Ectodermal cell (in vitro differentiated cells): ENCODE results near the gene PTPN18.

Experiments
- H3K27ac ChIP-seq: 2 replicates; pipeline ENCODE4 v1.7.0; 2013; ENCODE audit warnings: mild to moderate bottlenecking, low read depth, low read length; ENCODE audit not compliant: insufficient read depth, poor library complexity, severe bottlenecking
- H3K27me3 ChIP-seq: 2 replicates; pipeline ENCODE4 v1.7.0; 2013; ENCODE audit warnings: mild to moderate bottlenecking, low read length; ENCODE audit not compliant: insufficient read depth, control insufficient read depth, poor library complexity, severe bottlenecking
- H3K36me3 ChIP-seq: one replicate; pipeline ENCODE4 v1.7.0; 2013; ENCODE audit warnings: low read length; ENCODE audit not compliant: control insufficient read depth, insufficient read depth
- H3K4me1 ChIP-seq: one replicate; pipeline ENCODE4 v1.7.0; 2013; ENCODE audit warnings: low read length; ENCODE audit not compliant: control insufficient read depth, insufficient read depth
- H3K4me3 ChIP-seq: 2 replicates; pipeline ENCODE4 v1.7.0; 2013; ENCODE audit warnings: low read depth, low read length, control low read depth; ENCODE audit not compliant: insufficient read depth
- H3K9me3 ChIP-seq: 2 replicates; pipeline ENCODE4 v1.7.0; 2013; ENCODE audit warnings: mild to moderate bottlenecking, low read length, moderate library complexity; ENCODE audit not compliant: control insufficient read depth
- WGBS, 2 experiments: methylation state at CpG; one replicate each; pipeline ENCODE4 v1.1.7; 2013; ENCODE audit warnings: missing lambda C conversion rate in 2 of 2; 5-methylcytosine and 5-hydroxymethylcytosine counted together

The PTPN18 gene

GRCh38 chr2:130363479-130363878 lies 7.6 kb downstream of the PTPN18 start:
- Histone ChIP-seq H3K27ac (no peak overlapping the region), H3K36me3 (no peaks in the 10 kb centered on the region), H3K4me1 (no peaks in the 10 kb centered on the region), H3K27me3 (no peaks in the 10 kb centered on the region), H3K9me3 (no peaks in the 10 kb centered on the region), H3K4me3 (no peak overlapping the region)

DNA sequence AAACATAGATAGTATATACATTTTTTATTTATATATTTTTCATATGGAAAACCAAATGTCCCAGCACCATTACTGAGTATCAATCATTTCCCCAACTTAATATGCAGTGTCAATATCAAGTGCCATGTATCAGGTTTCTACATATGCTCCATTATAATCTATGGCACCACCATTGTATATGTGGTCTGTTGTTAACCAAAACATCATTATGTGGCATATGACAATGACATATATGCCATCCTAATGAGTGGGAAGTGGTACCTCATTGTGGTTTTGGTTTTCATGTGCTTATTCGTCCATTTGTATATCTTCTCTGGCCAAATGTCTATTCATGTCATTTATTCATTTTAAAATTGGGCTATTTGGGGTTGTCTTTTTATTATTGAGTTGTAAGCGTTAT lies 9.2 kb downstream of the PTPN18 start:
- no peak overlapping the region for H3K27ac ChIP-seq
- H3K4me1 ChIP-seq: no peaks in the 10 kb centered on the region
- H3K4me3 ChIP-seq: no peak overlapping the region
- 100% methylated on average over 1 of the region's 2 CpGs; no CpG with 5 or more reads in 1 of the 2 experiments for WGBS, 2 experiments
- no peaks in the 10 kb centered on the region for H3K36me3 ChIP-seq
- no peaks in the 10 kb centered on the region for H3K27me3 ChIP-seq
- H3K9me3 ChIP-seq: no peaks in the 10 kb centered on the region

- Histone ChIP-seq H3K9me3 (no peaks in the 10 kb centered on the region), H3K27ac (no peak overlapping the region), H3K4me1 (no peaks in the 10 kb centered on the region), H3K27me3 (no peaks in the 10 kb centered on the region), H3K36me3 (no peaks in the 10 kb centered on the region), H3K4me3 (no peak overlapping the region)
- 94 to 97% methylated on average over 2 of the region's 2 CpGs for WGBS, 2 experiments
Observed at GRCh38 chr2:130365963-130366362, 10.1 kb downstream of the PTPN18 start.

- Histone ChIP-seq H3K4me1 (no peaks in the 10 kb centered on the region), H3K9me3 (no peaks in the 10 kb centered on the region), H3K36me3 (no peaks in the 10 kb centered on the region), H3K27ac (no peak overlapping the region), H3K4me3 (no peak overlapping the region), H3K27me3 (no peaks in the 10 kb centered on the region)
- 100% methylated on average over 1 of the region's 1 CpG; no CpG with 5 or more reads in 1 of the 2 experiments for WGBS, 2 experiments
Observed at GRCh38 chr2:130366720-130367119, 10.9 kb downstream of the PTPN18 start.

- Histone ChIP-seq H3K4me3 (no peak overlapping the region), H3K4me1 (peaks cover 3% of the 10 kb centered on the region), H3K36me3 (no peaks in the 10 kb centered on the region), H3K27ac (no peak overlapping the region), H3K9me3 (no peaks in the 10 kb centered on the region), H3K27me3 (no peaks in the 10 kb centered on the region)
- 87 to 90% methylated on average over 5 of the region's 5 CpGs for WGBS, 2 experiments
Observed at GRCh38 chr2:130368786-130369185, 12.9 kb downstream of the PTPN18 start.

GRCh38 chr2:130369311-130369964 lies 13.6 kb downstream of the PTPN18 start:
- Histone ChIP-seq H3K36me3 (no peaks in the 10 kb centered on the region), H3K27ac (no peak overlapping the region), H3K4me1 (peaks cover 3% of the 10 kb centered on the region), H3K9me3 (no peaks in the 10 kb centered on the region), H3K4me3 (no peak overlapping the region), H3K27me3 (no peaks in the 10 kb centered on the region)

GRCh38 chr2:130369965-130370341 lies 14.1 kb downstream of the PTPN18 start:
- Histone ChIP-seq H3K4me3 (no peak overlapping the region), H3K9me3 (no peaks in the 10 kb centered on the region), H3K27ac (no peak overlapping the region), H3K4me1 (peaks cover 3% of the 10 kb centered on the region), H3K36me3 (no peaks in the 10 kb centered on the region), H3K27me3 (no peaks in the 10 kb centered on the region)
- WGBS, 2 experiments: 90 to 91% methylated on average over 5 of the region's 5 CpGs

DNA sequence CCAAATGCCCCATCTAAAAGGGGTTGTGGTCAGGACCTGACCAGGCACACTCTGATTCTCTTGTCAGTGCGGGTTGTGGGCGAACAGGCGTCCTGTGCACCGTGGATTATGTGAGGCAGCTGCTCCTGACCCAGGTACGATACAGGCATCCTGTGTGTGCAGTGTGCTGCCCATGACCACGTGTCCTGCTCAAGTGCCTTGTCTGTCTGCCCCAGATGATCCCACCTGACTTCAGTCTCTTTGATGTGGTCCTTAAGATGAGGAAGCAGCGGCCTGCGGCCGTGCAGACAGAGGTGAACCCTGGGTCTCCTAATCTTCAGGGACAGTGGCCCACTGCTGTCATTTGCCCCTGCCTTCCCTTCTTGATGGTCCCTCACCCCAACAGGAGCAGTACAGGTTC lies 14.6 kb downstream of the PTPN18 start:
- H3K4me3 ChIP-seq: no peak overlapping the region
- 93 to 94% methylated on average over 9 of the region's 9 CpGs for WGBS, 2 experiments

GRCh38 chr2:130371723-130372054 lies 15.8 kb downstream of the PTPN18 start:
- Histone ChIP-seq H3K27ac (no peak overlapping the region), H3K9me3 (no peaks in the 10 kb centered on the region), H3K4me1 (peaks cover 3% of the 10 kb centered on the region), H3K36me3 (no peaks in the 10 kb centered on the region), H3K27me3 (no peaks in the 10 kb centered on the region), H3K4me3 (peak overlapping the region; percentile 72)
- 73 to 76% methylated on average over 18 of the region's 18 CpGs for WGBS, 2 experiments

More for the DNA sequence above, 14.6 kb downstream of the PTPN18 start:
- Histone ChIP-seq H3K9me3 (no peaks in the 10 kb centered on the region), H3K27ac (no peak overlapping the region), H3K27me3 (no peaks in the 10 kb centered on the region), H3K36me3 (no peaks in the 10 kb centered on the region), H3K4me1 (peaks cover 3% of the 10 kb centered on the region)

- 1% methylated on average over 81 of the region's 81 CpGs for WGBS, 2 experiments
- H3K4me3 ChIP-seq: peak overlapping the region; percentile 72
- H3K9me3 ChIP-seq: no peaks in the 10 kb centered on the region
- H3K4me1 ChIP-seq: peaks cover 3% of the 10 kb centered on the region
- no peaks in the 10 kb centered on the region for H3K27me3 ChIP-seq
- no peaks in the 10 kb centered on the region for H3K36me3 ChIP-seq
- H3K27ac ChIP-seq: no peak overlapping the region
Observed at GRCh38 chr2:130372055-130372832, 16.4 kb downstream of the PTPN18 start.
